B cell (primary cell): ENCODE results near the gene DCAF8L2. TPM values are rescaled to one million over a fixed set of nuclear protein-coding genes. Genes with fewer than 3 reads are reported as not detected.

Experiments used
- ATAC-seq: fragments of 200-7000 bp; cut with Tn5 transposase; one replicate; pipeline ENCODE4 v1.10.0; 2021; ENCODE audit warnings: low read depth, mild to moderate bottlenecking, moderate number of reproducible peaks, moderate library complexity
- CTCF ChIA-PET: fragments of 350-600 bp; sonication (Branson Sonifier 250); formaldehyde crosslinking; loops from one replicate; lab custom pipeline; 2021; ENCODE audit warnings: antibody characterized with exemption, inconsistent platforms; lab: Charles Lee
- POLR2A ChIA-PET: fragments of 350-600 bp; sonication (Branson Sonifier 250); formaldehyde crosslinking; loops from one replicate; lab custom pipeline; 2021; ENCODE audit warnings: antibody characterized with exemption; lab: Charles Lee
- DNase-seq: peaks from one replicate; pipeline ENCODE4 v3.0.0; 2013
- H2AFZ ChIP-seq: 2 replicates; pipeline ENCODE4 v1.6.1; 2012; ENCODE audit warnings: mild to moderate bottlenecking, low read depth, low read length; ENCODE audit not compliant: insufficient read depth, poor library complexity, severe bottlenecking
- H3K27ac ChIP-seq, 2 donors: 1 replicate in 1 of 2; 2 replicates in 1 of 2; pipeline ENCODE4 v1.5.1; 2012 to 2013; ENCODE audit warnings: low read length in 2 of 2, mild to moderate bottlenecking in 2 of 2, moderate library complexity in 1 of 2
- H3K27me3 ChIP-seq, 4 experiments: fragments of 200-600 bp in 1 of 4; sonication (generic) in 1 of 4; replicated peaks in 1 of 4; 1 replicate in 2 of 4; 2 replicates in 2 of 4; pipeline versions ENCODE4 v1.6.1 to v1.7.0; 2013 to 2016; ENCODE audit warnings: low read length in 3 of 4, mild to moderate bottlenecking in 2 of 4, mixed read lengths in 1 of 4, moderate library complexity in 1 of 4; ENCODE audit not compliant: insufficient read depth in 4 of 4, control insufficient read depth in 3 of 4; ENCODE audit errors: control extremely low read depth in 1 of 4
- H3K36me3 ChIP-seq, 2 experiments: replicated peaks in 1 of 2; 1 replicate in 1 of 2; 2 replicates in 1 of 2; pipeline versions ENCODE4 v1.6.1 to v1.7.1; 2013; ENCODE audit warnings: low read length in 1 of 2; ENCODE audit not compliant: insufficient read depth in 2 of 2, control insufficient read depth in 1 of 2; ENCODE audit errors: control extremely low read depth in 1 of 2, extremely low read depth in 1 of 2
- H3K4me1 ChIP-seq, 2 donors: fragments of 200-600 bp in 1 of 2; sonication (generic) in 1 of 2; 1 replicate in 1 of 2; 2 replicates in 1 of 2; pipeline versions ENCODE4 v1.5.1 to v1.6.1; 2013 to 2017; ENCODE audit warnings: low read length in 2 of 2; ENCODE audit not compliant: control insufficient read depth in 2 of 2, insufficient read depth in 2 of 2
- H3K4me2 ChIP-seq: replicated peaks from 2 replicates; pipeline ENCODE3; 2012; ENCODE audit warnings: mild to moderate bottlenecking, low read depth, low read length; ENCODE audit not compliant: poor library complexity, severe bottlenecking
- H3K4me3 ChIP-seq, 5 experiments: fragments of 200-600 bp in 1 of 5; sonication (generic) in 1 of 5; 1 replicate in 3 of 5; 2 replicates in 2 of 5; pipeline versions ENCODE4 v1.5.1 to v1.7.0; 2011 to 2016; ENCODE audit warnings: low read length in 4 of 5, mild to moderate bottlenecking in 4 of 5, low read depth in 2 of 5, control low read depth in 1 of 5, moderate library complexity in 1 of 5; ENCODE audit not compliant: insufficient read depth in 1 of 5; ENCODE audit errors: control extremely low read depth in 1 of 5, extremely low read depth in 1 of 5
- H3K79me2 ChIP-seq: fragments of 200-600 bp; sonication (generic); one replicate; pipeline ENCODE4 v1.6.0; 2016; ENCODE audit warnings: low read length; ENCODE audit not compliant: control insufficient read depth, insufficient read depth
- H3K9ac ChIP-seq: fragments of 200-600 bp; sonication (generic); 2 replicates; pipeline ENCODE4 v1.6.1; 2017; ENCODE audit warnings: mild to moderate bottlenecking, low read length, moderate library complexity
- H3K9me3 ChIP-seq, 3 donors: one replicate each; pipeline versions ENCODE4 v1.6.1 to v1.7.1; 2013; ENCODE audit warnings: low read length in 2 of 3; ENCODE audit not compliant: control insufficient read depth in 2 of 3, insufficient read depth in 1 of 3; ENCODE audit errors: control extremely low read depth in 1 of 3
- H4K20me1 ChIP-seq: 2 replicates; pipeline ENCODE4 v1.6.0; 2012; ENCODE audit warnings: mild to moderate bottlenecking, low read length; ENCODE audit not compliant: insufficient read depth, control insufficient read depth, poor library complexity, severe bottlenecking
- H3K27ac Mint-ChIP-seq: one replicate; pipeline ENCODE4 v1.8.0; 2021; ENCODE audit warnings: mixed read lengths
- H3K27me3 Mint-ChIP-seq: one replicate; pipeline ENCODE4 v1.8.0; 2021; ENCODE audit warnings: mixed read lengths
- H3K4me1 Mint-ChIP-seq: one replicate; pipeline ENCODE4 v1.8.0; 2021; ENCODE audit warnings: mixed read lengths
- H3K4me3 Mint-ChIP-seq: one replicate; pipeline ENCODE4 v1.8.0; 2021; ENCODE audit warnings: mixed read lengths
- H3K9me3 Mint-ChIP-seq: one replicate; pipeline ENCODE4 v1.8.0; 2022; ENCODE audit warnings: mixed read lengths; ENCODE audit not compliant: insufficient read depth
- EZH2 ChIP-seq: IDR thresholded peaks from 2 replicates; pipeline ENCODE4 v1.6.1; 2012; ENCODE audit warnings: borderline replicate concordance, low read depth, mild to moderate bottlenecking, moderate library complexity, low read length; ENCODE audit not compliant: insufficient read depth, poor library complexity, severe bottlenecking
- WGBS: methylation state at CpG from one replicate; pipeline ENCODE4 v1.1.5; 2013; ENCODE audit warnings: missing lambda C conversion rate; ENCODE audit not compliant: insufficient coverage; 5-methylcytosine and 5-hydroxymethylcytosine counted together
- intact Hi-C: fragments of 100-400 bp; cut with micrococcal nuclease; formaldehyde crosslinking; loops from one replicate; pipeline ENCODE4 v1.10.0; 2022
- polyA plus RNA-seq: library from polyadenylated mRNA; depleted of rRNA; stranded (reverse); fragments of >200 nt; gene quantifications from 2 replicates; pipeline ENCODE4 v1.2.3, GENCODE V29; 2012
- total RNA-seq, 2 donors: library from RNA; stranded (reverse); fragments of 120-200 nt in 1 of 2; gene quantifications; 1 replicate in 1 of 2; 2 replicates in 1 of 2; pipeline versions ENCODE4 v1.2.3 to v1.2.4, GENCODE V29; 2013 to 2022
- TF ChIP-seq, protein P1 (sequence below): fragments of 200-600 bp; IDR thresholded peaks from one replicate; pipeline ENCODE4 v1.8.0; 2022; ENCODE audit warnings: antibody characterized with exemption, mild to moderate bottlenecking

DCAF8L2 gene
- total and polyA plus RNA-seq, 2 donors (not counting 1 experiment from before 2014, with no cell fraction given): not detected

DNA sequence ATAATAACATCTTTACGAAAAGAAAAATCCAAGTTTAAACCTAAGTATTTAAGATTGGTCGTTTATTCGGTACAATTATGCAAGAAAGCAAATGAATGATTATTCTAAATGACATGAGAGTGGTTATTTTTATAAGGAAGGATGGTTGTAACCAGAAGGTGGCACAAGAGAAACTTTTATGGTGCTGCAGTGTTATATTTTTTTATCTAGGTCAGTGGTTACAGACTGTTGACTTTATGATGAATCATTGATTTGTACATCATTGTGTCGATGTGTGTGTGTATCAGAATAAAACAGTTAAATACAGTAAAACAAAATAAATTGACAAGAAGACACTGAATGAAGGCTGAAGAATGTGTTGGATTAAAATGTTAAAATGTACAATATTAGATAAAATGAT lies 9.8 kb downstream of the DCAF8L2 start:
- H3K9me3 Mint-ChIP-seq: no peaks in the 10 kb centered on the region
- POLR2A ChIA-PET: no interaction called here
- H2AFZ ChIP-seq: no peak overlapping the region
- no peaks in the 10 kb centered on the region for H3K4me1 ChIP-seq
- no peak for ATAC-seq
- H3K4me3 ChIP-seq: no peak overlapping the region
- no CpG with 5 or more reads among the region's 4 CpGs for WGBS
- H3K9me3 ChIP-seq: no peaks in the 10 kb centered on the region
- TF ChIP-seq, protein P1, sequence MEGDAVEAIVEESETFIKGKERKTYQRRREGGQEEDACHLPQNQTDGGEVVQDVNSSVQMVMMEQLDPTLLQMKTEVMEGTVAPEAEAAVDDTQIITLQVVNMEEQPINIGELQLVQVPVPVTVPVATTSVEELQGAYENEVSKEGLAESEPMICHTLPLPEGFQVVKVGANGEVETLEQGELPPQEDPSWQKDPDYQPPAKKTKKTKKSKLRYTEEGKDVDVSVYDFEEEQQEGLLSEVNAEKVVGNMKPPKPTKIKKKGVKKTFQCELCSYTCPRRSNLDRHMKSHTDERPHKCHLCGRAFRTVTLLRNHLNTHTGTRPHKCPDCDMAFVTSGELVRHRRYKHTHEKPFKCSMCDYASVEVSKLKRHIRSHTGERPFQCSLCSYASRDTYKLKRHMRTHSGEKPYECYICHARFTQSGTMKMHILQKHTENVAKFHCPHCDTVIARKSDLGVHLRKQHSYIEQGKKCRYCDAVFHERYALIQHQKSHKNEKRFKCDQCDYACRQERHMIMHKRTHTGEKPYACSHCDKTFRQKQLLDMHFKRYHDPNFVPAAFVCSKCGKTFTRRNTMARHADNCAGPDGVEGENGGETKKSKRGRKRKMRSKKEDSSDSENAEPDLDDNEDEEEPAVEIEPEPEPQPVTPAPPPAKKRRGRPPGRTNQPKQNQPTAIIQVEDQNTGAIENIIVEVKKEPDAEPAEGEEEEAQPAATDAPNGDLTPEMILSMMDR: no peak
- no peak for TF ChIP-seq EZH2
- no peak overlapping the region for H3K27ac Mint-ChIP-seq
- no peaks in the 10 kb centered on the region for H3K36me3 ChIP-seq
- H3K9ac ChIP-seq: no peak overlapping the region
- intact Hi-C loops: no loop called here
- no peaks in the 10 kb centered on the region for H3K27me3 ChIP-seq
- no peak overlapping the region for H3K4me3 Mint-ChIP-seq
- CTCF ChIA-PET: no interaction called here
- no peak overlapping the region for H3K27ac ChIP-seq
- H3K4me2 ChIP-seq: no peak overlapping the region
- no peaks in the 10 kb centered on the region for H3K79me2 ChIP-seq
- DNase-seq: no peak
- H4K20me1 ChIP-seq: no peaks in the 10 kb centered on the region
- no peaks in the 10 kb centered on the region for H3K27me3 Mint-ChIP-seq
- no peaks in the 10 kb centered on the region for H3K4me1 Mint-ChIP-seq

DNA sequence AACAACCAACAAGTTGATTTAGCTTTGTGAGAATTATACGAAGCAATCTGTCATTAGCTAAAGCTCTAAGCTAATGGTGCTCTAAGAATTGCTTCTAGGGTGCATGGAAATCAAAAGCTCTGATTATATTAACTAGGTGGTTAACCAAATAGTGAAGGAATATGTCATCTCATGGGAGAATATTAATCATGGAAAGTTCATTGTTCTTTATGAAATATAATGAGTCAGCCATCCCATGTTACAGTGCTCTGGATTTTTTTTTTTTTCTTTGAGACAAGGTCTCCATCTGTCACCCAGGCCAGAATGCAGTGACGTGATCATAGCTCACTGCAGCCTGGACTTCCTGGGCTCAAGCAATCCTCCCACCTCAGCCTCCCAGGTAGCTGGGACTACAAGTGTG lies 10.5 kb downstream of the DCAF8L2 start:
- Histone ChIP-seq H3K9me3 (no peaks in the 10 kb centered on the region), H3K4me2 (no peak overlapping the region), H2AFZ (no peak overlapping the region), H3K27me3 (no peaks in the 10 kb centered on the region), H3K79me2 (no peaks in the 10 kb centered on the region), H3K4me3 (no peak overlapping the region), H4K20me1 (no peaks in the 10 kb centered on the region), H3K9ac (no peak overlapping the region), H3K4me1 (no peaks in the 10 kb centered on the region), H3K27ac (no peak overlapping the region), H3K36me3 (no peaks in the 10 kb centered on the region)
- Mint-ChIP-seq H3K4me3 (no peak overlapping the region), H3K9me3 (no peaks in the 10 kb centered on the region), H3K27me3 (no peaks in the 10 kb centered on the region), H3K4me1 (no peaks in the 10 kb centered on the region), H3K27ac (no peak overlapping the region)
- DNase-seq (no peak), ATAC-seq (no peak)
- WGBS: no CpG with 5 or more reads among the region's 2 CpGs
- intact Hi-C loops: no loop called here
- TF ChIP-seq EZH2: no peak
- TF ChIP-seq, protein P1: no peak
- POLR2A ChIA-PET: no interaction called here
- CTCF ChIA-PET: no interaction called here
